OCI-LY7 (cell line): ENCODE results near the gene CRY2.
"Not testable (repeated sequence)": the region's sequence is repeated elsewhere in the genome, so short reads cannot be mapped to it uniquely, and the experiment has no call there.

Experiments used
- EZH2phosphoT487 ChIP-seq: fragments of 200-600 bp; sonication (generic); IDR thresholded peaks from 2 replicates; pipeline ENCODE4 v1.6.1; 2018; ENCODE audit warnings: low read depth, borderline replicate concordance, mild to moderate bottlenecking, mixed run types, antibody characterized with exemption, low read length, moderate library complexity, mixed read lengths
- TF ChIP-seq, protein P1 (sequence below): fragments of 200-600 bp; sonication (generic); conservative IDR thresholded peaks from 2 replicates; pipeline ENCODE4 v1.5.1; 2014; ENCODE audit warnings: mild to moderate bottlenecking, antibody characterized with exemption, low read length, moderate library complexity, mixed read lengths

DNA sequence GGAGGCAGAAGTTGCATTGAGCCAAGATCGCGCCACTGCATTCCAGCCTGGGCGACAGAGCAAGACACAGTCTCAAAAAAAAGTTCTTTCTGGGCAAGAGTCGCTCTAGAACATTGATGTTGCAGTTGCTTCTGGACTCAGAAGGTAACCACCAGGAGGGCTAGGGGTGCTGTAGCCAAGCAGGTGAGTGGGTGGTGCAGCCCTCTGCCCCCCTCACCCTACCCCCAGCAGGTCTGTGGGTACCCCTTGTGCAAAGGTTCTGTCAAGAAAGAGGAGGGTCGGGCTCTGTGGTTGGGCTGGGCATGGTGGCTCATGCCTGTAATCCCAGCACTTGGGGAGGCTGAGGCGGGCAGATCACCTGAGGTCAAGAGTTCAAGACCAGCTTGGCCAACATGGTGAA is 38.8 kb upstream of the CRY2 start:
- TF ChIP-seq, protein P1, sequence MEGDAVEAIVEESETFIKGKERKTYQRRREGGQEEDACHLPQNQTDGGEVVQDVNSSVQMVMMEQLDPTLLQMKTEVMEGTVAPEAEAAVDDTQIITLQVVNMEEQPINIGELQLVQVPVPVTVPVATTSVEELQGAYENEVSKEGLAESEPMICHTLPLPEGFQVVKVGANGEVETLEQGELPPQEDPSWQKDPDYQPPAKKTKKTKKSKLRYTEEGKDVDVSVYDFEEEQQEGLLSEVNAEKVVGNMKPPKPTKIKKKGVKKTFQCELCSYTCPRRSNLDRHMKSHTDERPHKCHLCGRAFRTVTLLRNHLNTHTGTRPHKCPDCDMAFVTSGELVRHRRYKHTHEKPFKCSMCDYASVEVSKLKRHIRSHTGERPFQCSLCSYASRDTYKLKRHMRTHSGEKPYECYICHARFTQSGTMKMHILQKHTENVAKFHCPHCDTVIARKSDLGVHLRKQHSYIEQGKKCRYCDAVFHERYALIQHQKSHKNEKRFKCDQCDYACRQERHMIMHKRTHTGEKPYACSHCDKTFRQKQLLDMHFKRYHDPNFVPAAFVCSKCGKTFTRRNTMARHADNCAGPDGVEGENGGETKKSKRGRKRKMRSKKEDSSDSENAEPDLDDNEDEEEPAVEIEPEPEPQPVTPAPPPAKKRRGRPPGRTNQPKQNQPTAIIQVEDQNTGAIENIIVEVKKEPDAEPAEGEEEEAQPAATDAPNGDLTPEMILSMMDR = not testable (repeated sequence)
- TF ChIP-seq EZH2phosphoT487 = not testable (repeated sequence)
